Calu3 (cell line): ENCODE results near the gene CD24. TPM values are rescaled to one million over a fixed set of nuclear protein-coding genes. Genes with fewer than 3 reads are reported as not detected.
A peak's percentile ranks its signal among the peaks of the same experiment; 100 is the strongest.

Experiments used
- BruUV-seq: library from RNA; stranded (reverse); fragments of 400-500 nt; replicated peaks from 2 replicates; lab custom pipeline; 2021; lab: Mats Ljungman, UMichigan
- CTCF ChIA-PET: fragments of 300-600 bp; sonication (Branson Sonifier 250); formaldehyde crosslinking; loops from one replicate; lab custom pipeline; 2022; ENCODE audit warnings: antibody characterized with exemption; lab: Charles Lee
- DNase-seq: peaks from one replicate; pipeline ENCODE4 v3.0.0; 2022
- H3K27ac Mint-ChIP-seq: one replicate; pipeline ENCODE4 v1.8.0; 2022; ENCODE audit warnings: mixed read lengths; ENCODE audit not compliant: unreplicated experiment
- H3K27me3 Mint-ChIP-seq: one replicate; pipeline ENCODE4 v1.8.0; 2022; ENCODE audit warnings: mixed read lengths; ENCODE audit not compliant: unreplicated experiment
- H3K36me3 Mint-ChIP-seq: one replicate; pipeline ENCODE4 v1.8.0; 2022; ENCODE audit warnings: mild to moderate bottlenecking, moderate library complexity, mixed read lengths; ENCODE audit not compliant: insufficient read depth, unreplicated experiment
- H3K4me1 Mint-ChIP-seq: one replicate; pipeline ENCODE4 v1.8.0; 2022; ENCODE audit warnings: mild to moderate bottlenecking, low read depth, mixed read lengths; ENCODE audit not compliant: unreplicated experiment
- H3K4me3 Mint-ChIP-seq: one replicate; pipeline ENCODE4 v1.8.0; 2022; ENCODE audit warnings: mild to moderate bottlenecking, low read depth, moderate library complexity, mixed read lengths; ENCODE audit not compliant: unreplicated experiment
- H3K9me3 Mint-ChIP-seq: one replicate; pipeline ENCODE4 v1.8.0; 2022; ENCODE audit warnings: low read depth, mixed read lengths; ENCODE audit not compliant: unreplicated experiment
- CTCF ChIP-seq: fragments of 200-600 bp; IDR thresholded peaks from one replicate; pipeline ENCODE4 v1.8.0; 2022; ENCODE audit warnings: antibody characterized with exemption; ENCODE audit not compliant: unreplicated experiment
- intact Hi-C: fragments of 100-400 bp; cut with micrococcal nuclease; formaldehyde crosslinking; loops from one replicate; pipeline ENCODE4 v1.10.0; 2022; ENCODE audit not compliant: unreplicated experiment
- total RNA-seq: library from RNA; stranded (reverse); gene quantifications from 2 replicates; pipeline ENCODE4 v1.2.3, GENCODE V29; 2022

The CD24 gene
- total RNA-seq, 1 experiment from 2014 or later, result 1,415 TPM

- DNase-seq, result no peak
- no TSS peak for BruUV-seq
- Mint-ChIP-seq H3K9me3 (peaks cover 3% of the 10 kb centered on the region), H3K4me3 (no peak overlapping the region), H3K27me3 (no peaks in the 10 kb centered on the region), H3K4me1 (peaks cover 7% of the 10 kb centered on the region), H3K27ac (peak overlapping the region; percentile 30), H3K36me3 (peaks cover 56% of the 10 kb centered on the region)
- CTCF ChIA-PET, result interaction anchor here (0.7 kb wide), 1 partner anchor 168 kb away, joined by 5 read pairs; no protein-coding TSS in a partner anchor
- no peak for TF ChIP-seq CTCF
- intact Hi-C loops, result no loop called here
Measured at GRCh38 chr6:106967936-106968555, 6.5 kb downstream of the CD24 start.

GRCh38 chr6:106966671-106967640 lies 7.6 kb downstream of the CD24 start:
- CTCF ChIA-PET, result interaction anchor here (0.7 kb wide), 1 partner anchor 167 kb away, joined by 5 read pairs; no protein-coding TSS in a partner anchor

GRCh38 chr6:106966229-106966628 lies 8.3 kb downstream of the CD24 start:
- peaks cover 7% of the 10 kb centered on the region for H3K4me1 Mint-ChIP-seq
- no peak overlapping the region for H3K4me3 Mint-ChIP-seq
- H3K9me3 Mint-ChIP-seq, result peaks cover 3% of the 10 kb centered on the region
- no TSS peak for BruUV-seq
- no peak for DNase-seq
- CTCF ChIA-PET, result no interaction called here
- no peak for TF ChIP-seq CTCF
- no peaks in the 10 kb centered on the region for H3K27me3 Mint-ChIP-seq
- peak overlapping the region; percentile 18 for H3K27ac Mint-ChIP-seq
- peaks cover 40% of the 10 kb centered on the region for H3K36me3 Mint-ChIP-seq
- intact Hi-C loops, result no loop called here

More at GRCh38 chr6:106966671-106967640, 7.6 kb downstream of the CD24 start:
- H3K9me3 Mint-ChIP-seq, result peaks cover 3% of the 10 kb centered on the region
- intact Hi-C loops, result no loop called here
- H3K27ac Mint-ChIP-seq, result peak overlapping the region; percentile 30
- DNase-seq, result no peak
- no TSS peak for BruUV-seq
- H3K4me3 Mint-ChIP-seq, result no peak overlapping the region
- no peak for TF ChIP-seq CTCF
- H3K27me3 Mint-ChIP-seq, result no peaks in the 10 kb centered on the region
- H3K4me1 Mint-ChIP-seq, result peaks cover 7% of the 10 kb centered on the region
- peaks cover 45% of the 10 kb centered on the region for H3K36me3 Mint-ChIP-seq

GRCh38 chr6:106964954-106965353 lies 9.6 kb downstream of the CD24 start:
- Mint-ChIP-seq H3K27ac (no peak overlapping the region), H3K9me3 (peaks cover 3% of the 10 kb centered on the region), H3K4me3 (no peak overlapping the region), H3K27me3 (no peaks in the 10 kb centered on the region), H3K36me3 (peaks cover 30% of the 10 kb centered on the region), H3K4me1 (peaks cover 12% of the 10 kb centered on the region)
- intact Hi-C loops, result loop anchor here (5.0 kb wide), 1 partner anchor 38 kb away; no protein-coding TSS in a partner anchor
- CTCF ChIA-PET, result no interaction called here
- no peak for TF ChIP-seq CTCF
- DNase-seq, result no peak
- BruUV-seq, result no TSS peak
